NCI-H146 (cell line): Measurements from ENCODE around the gene SCNM1.
A peak's percentile ranks its signal among the peaks of the same experiment; 100 is the strongest.
"Not testable (repeated sequence)": the region's sequence is repeated elsewhere in the genome, so short reads cannot be mapped to it uniquely, and the experiment has no call there.

Experiments used
- DNase-seq: peaks from one replicate; lab custom pipeline; 2025; lab: John Stamatoyannopoulos, UW

The SCNM1 gene

DNA sequence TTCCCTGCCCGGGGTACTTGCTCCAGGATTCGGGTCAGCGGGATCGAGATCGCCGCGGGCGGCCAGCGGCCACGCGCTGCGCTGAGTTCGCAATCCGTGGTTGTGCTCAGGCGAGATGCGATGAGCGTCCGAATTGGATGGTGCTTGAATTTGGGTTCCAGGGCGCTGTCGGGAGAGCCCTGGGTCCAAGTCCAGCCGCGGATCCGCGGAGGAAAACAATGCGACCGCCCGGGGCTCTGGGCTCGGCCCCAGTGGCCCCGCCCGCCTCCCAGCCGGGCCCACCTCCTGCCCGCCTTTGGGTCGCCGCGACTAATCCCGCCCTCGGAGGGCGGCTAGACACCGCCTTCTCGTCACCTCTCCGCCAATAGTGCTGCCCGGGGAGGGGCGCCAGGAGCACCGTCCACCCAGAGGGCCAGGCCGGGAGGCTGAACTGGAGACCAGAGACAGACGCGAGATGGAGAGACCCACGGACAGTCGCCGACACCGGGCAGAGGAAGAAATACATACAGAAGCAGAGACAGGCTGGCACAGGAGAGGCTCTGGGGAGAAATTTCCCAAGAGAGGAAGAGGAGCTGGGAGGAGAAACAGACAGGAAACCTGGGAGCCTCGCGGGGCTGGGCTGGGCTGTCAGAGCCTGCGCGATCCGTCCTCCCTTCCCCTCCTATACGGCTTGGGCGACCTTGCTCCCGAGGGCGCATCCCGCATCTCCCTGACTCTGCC is 19.4 kb upstream of the SCNM1 start, which contains the start of gene SEMA6C:
Gene SEMA6C (minus strand): TSS at position 220 of the 720 bp plus-strand sequence. CDS start 4,010 bp downstream, outside the sequence.
- peak; percentile 92 for DNase-seq

DNA sequence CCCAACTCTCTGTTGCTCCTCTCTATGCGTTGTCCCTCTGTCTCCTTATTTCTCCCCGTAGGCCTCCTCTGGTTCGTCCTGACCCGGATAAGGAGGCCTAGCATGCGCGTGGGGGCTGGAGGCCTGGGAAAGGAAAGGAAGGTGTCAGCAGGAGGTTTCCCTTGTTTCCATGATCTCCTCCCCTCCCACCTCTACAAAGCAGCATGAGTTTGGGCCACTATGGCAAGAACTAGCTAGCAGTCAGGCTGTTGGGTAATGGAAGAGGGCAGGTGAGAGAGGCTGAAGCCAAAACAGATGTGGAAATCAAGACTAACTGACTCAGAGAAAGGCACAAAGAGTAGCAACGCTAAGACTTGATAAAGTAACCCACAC is 18.8 kb upstream of the SCNM1 start:
- no peak for DNase-seq

DNA sequence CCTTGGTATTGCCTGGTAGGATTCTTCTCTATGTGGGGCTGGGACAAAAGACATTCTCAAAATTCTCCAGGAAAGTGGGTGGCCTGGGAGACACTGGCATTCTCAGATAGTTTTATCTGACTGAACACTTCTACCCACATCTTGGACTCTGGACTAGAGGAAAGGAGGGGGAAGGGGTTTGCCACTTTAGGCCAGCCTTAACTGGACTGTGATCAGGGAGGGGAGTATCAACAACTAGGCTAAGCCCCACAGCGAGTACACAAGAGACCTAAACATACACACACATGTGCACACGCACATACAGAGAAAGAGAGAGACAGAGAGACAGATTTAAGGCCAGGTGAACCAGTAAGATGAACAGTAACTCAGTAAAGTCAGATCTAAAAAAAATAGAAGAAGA is 18.3 kb upstream of the SCNM1 start:
- DNase-seq, result no peak

DNA sequence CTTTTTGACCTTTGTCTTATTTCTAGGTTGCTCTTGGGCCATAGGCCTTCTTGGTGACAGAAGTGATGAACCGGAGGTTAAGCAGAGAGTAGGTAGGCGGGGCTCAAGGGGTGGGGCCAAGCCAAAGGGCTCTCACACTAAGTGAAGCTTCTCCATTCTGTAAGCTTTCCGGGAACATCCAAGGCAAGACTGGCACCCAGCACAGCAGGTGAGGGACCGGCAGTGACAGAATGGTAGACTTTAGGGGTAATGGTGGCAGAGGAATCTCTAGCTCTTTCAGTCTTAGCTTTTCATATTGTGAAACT is 9.5 kb upstream of the SCNM1 start, which contains the start of gene TNFAIP8L2:
Gene TNFAIP8L2 (plus strand): TSS at position 135 of the 305 bp plus-strand sequence. CDS start 2,049 bp downstream, outside the sequence.
- DNase-seq, result no peak

DNA sequence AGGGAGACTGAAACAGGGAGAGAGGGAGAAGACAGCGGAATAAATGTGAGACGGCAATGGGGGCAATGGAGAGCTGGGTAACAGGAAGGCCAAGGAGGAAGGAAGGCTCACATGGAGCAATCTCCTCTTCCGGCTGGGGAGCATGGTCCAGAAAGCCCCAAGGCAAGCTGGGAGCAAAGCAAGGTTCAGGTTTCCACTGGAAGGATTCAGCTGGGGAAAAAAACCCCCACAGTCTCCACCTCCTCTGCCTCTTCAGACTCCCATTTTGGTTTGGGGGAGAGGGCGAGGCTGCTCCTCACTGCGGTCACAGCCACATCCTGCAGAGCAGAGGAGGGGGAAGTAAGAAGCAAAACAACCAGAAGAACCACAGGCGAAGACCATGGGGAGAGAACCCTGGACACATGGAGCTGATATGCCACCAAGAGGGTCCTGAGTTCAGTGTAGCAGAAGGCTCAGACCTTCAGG is 8.8 kb upstream of the SCNM1 start:
- DNase-seq, result no peak

DNA sequence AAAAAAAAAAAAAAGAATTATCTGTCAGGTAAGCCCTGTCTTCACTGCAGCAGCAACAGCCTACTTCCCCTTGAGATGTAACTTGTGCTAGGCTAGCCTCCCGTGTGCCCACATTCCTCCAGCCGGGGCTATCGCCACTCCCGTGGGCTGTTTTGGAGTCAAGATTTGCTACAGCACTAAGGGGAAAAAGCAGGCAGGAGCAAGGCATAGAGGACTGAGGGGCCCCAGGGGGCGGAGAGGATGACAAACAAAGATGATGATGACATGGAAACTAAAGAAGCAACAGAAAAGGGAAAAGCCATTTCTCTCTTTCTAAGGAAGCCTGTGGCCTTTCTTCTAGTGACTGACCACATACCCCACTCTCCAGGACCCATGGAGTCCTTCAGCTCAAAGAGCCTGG is 7.6 kb upstream of the SCNM1 start:
- DNase-seq, result no peak

DNA sequence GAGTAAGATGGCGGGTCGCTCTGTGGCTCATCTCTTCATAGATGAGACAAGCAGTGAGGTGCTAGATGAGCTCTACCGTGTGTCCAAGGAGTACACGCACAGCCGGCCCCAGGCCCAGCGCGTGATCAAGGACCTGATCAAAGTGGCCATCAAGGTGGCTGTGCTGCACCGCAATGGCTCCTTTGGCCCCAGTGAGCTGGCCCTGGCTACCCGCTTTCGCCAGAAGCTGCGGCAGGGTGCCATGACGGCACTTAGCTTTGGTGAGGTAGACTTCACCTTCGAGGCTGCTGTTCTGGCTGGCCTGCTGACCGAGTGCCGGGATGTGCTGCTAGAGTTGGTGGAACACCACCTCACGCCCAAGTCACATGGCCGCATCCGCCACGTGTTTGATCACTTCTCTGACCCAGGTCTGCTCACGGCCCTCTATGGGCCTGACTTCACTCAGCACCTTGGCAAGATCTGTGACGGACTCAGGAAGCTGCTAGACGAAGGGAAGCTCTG is 7.1 kb upstream of the SCNM1 start:
- no peak for DNase-seq

DNA sequence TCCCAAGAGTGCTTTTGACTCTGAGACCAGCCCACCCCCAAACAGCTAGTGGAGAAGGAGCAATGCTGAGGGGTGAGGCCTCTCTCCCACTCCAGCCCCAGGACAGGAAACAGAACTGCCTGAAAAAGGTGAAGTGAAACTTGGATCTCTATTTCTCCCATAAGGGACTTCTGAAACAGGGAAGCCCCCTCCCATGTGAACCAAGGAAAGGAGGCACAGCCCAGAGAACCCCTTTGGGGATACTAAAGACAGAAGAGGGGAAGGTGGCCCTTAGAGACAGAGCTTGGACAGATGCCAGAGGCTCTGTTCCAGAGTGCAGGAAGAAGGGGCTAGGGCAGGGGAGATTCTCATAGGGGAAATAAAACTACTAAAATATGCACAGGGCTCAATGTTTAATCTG is 6.6 kb upstream of the SCNM1 start:
- no peak for DNase-seq

DNA sequence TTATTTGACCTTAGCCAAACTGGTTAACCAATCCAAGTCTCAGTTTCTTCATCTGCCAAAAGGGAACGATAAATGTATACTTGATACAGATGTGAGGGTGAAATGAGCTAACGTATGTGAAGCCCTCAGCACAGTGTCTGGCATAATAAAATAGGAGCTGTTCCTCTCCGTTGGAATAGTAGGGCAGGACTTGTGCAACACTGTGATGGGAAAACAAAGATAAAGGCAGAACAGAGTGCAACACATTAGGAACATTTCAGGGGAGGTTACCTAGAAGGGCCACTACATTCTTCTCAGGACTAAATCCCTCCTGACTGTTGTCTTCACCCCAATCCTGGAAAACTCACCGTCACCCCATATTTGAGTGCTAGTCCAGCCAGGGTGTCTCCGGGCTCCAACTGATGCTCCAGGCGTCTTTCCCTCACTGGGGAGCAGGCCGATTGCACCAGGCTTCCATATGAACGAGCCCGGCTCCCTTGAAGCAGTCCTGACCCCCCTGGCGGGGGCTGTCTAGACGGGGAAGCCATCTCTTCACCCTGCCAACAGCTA is 1.1 kb upstream of the SCNM1 start:
- no peak for DNase-seq

DNA sequence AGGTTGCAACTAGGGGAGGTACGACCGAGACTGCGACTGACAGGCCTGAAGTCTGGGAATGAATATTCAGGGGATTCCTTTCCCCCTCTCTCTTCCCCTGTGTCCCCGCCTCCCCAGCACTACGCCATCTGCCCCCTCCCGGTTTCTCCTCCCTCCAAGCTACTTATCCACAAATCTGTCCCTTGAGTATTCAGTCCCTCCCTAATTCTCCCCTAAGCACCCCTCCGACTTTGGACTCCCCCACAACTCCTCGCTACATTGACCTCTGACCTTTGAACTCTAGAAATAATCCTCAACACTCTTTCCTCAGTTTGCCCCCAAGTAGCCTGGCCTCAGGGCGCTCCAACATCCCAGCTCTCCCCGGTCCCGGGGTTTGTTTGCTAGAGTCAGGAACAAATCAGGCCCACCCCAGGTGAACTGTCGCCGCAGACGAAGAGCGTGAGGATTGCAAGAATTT is 635 bp upstream of the SCNM1 start:
- DNase-seq, result peak; percentile 68

DNA sequence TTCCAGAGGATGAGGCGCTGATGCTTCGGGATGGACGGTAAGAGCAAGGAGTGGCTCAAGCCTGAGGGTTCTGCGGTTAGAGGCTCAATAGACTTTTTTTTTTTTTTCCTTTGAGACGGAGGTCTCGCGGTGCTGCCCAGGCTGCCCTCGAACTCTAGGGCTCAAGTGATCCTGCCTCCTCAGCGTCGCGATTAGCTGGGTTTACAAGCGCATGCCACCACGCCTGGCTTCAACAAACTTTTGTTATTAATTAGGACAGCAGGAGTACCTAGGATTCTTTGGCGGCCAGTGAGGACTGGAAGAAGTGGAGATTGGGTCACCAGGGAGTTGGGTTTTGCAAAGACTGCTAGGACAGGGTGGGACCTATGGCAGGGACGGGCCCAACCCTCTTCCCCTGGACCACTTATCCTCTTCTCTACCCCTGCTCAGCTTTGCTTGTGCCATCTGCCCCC is 587 bp downstream of the SCNM1 start:
- peak; percentile 42 for DNase-seq

DNA sequence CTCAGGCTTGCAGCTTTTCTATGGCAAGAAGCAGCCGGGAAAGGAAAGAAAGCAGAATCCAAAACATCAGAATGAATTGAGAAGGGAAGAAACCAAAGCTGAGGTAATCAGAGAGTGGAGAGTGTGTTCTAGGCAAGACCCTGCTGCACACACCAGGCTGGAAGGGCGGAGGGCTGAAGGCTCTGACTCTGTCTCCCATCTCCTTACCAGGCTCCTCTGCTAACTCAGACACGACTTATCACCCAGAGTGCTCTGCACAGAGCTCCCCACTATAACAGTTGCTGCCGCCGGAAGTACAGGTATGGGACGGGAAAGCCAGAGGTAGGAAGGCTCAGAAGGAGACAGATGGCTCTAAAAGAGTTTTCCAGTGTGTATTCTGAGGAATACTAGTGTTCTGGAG is 1.2 kb downstream of the SCNM1 start:
- DNase-seq, result no peak

DNA sequence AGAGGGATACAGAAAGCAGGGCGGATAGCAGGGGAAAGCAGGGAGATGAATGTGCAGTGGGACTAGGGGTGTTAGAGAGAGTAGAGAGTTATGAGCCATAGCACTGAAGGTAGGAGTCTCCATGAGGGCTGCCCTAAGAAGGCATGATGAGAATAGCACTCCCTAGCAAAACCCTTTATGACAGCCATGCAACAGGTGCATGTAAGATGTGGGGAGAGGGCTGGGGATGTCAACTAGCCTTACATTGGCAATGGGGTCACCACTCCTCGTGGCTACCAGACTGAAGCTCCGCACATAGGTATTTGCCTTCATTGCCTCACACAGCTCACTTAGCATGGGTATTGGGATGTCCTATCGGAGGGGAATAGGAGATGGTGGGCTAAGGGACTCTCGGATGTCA is 5.2 kb downstream of the SCNM1 start:
- DNase-seq, result no peak

DNA sequence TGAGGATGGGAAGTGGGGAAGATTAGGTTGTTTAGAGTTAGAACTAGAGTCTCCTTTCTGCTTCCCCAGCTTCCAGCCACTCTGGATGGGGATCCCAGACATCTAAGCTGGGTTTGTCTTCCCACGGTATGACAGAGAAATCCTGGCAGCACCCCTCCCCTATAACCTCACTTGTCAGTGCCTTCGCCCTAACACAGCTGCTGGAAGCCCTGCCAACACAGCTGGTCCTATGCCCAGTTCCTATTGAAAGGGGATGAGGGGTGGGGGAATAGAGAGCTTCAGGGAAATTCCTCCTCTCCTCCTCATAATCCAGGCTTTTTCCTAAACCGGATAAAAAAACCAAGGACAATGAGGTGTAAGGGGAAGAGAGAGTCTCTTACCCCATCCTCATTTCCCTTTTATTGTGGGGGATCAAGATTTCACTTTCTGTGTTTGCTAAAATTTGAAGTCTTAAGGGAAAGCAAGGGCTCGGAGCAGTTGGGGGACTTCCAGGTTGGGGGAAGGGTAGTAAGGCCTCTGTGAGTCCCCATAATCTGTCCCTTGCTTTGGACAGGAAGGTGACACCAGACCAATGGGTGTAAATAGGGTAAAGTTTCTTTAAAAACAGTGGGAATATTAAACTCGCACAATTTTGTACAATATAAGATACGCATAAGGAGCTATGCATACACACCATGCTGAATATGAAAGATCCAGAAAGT is 9.2 kb downstream of the SCNM1 start:
- DNase-seq, result no peak

DNA sequence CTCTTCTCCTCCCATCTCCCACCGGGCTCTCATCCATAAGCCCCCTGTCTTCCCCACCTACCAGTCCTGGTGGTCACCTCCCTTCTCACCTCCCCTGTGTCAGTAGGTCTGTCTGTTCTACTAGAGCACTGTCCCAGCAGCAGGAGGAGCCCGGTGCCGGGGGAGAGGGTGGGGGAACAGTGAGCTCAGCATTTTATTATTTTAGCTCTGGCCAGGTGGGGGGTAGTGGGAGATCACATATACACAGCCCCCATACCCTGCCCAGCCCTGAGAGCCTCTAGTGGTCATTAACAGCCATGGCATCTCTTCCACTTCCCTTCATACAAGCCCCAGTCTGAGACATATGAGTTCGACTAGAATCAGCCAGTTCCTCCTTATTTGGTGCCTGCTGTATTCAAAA is 9.9 kb downstream of the SCNM1 start, which contains the start of gene TMOD4:
Gene TMOD4 (minus strand): TSS at position 119 of the 400 bp plus-strand sequence. CDS start 1,106 bp downstream, outside the sequence.
- DNase-seq, result no peak

DNA sequence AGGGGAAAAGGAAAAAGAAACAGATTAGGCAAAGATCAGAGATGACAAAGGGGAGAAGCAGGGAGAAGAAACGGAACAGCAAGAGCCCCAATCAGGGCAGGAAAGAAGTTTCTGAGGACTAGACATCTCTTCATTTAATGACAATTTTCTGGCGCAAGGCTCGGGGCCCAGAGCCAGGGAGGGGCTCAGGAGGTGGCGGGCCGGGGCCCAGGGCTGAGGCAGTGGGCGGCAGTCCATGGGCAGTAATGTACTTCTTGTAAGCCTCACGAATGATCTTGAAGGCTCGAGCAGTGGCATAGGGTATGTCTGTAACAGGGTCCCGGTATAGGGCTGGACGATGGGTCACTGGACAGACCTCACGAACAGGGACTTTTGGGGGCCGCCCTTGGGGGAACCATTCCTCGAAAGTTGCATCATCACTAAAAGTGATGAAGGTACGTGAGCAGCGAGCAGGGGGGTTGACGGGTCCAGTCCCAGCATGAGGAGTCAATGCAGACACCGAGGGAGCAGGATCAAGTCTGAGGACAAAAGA is 10.6 kb downstream of the SCNM1 start:
- DNase-seq, result no peak

DNA sequence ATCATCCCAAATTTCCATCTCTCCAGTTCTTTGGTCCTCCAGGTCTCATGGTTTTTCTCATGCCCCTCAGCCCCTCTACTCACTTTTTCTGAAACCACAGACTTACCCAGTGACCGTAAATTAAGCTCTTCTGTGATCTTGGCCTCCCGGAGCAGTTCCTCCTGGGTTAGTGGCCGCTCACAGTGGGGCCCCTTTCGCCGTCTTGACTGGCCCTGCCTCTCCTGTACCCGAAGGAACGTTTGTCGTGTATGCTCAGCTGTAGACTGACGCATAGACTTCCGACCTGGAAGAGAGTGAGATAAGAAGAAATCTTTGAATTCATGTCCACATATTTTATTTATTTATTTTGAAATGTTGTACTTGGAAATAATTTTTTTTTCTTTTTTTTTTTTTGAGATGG is 18.3 kb downstream of the SCNM1 start:
- no peak for DNase-seq

DNA sequence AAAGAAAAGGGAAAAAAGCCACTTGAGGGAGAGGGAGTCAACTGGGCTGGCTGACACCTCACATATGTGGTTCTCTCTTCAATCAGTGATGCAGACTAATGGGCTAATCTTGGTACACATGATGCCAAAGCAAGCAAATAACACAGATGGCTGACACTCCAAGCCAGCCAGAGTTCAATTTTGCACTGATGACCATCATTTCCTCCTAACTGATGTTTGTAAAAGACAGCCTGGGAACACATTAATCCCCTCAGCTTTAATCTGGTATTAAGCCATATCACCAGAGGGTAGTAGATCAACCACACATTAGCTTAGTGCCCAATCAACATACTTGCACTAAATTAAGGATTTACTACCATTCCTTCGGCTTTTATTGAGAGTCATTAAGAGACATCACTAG is 21.3 kb downstream of the SCNM1 start:
- no peak for DNase-seq

DNA sequence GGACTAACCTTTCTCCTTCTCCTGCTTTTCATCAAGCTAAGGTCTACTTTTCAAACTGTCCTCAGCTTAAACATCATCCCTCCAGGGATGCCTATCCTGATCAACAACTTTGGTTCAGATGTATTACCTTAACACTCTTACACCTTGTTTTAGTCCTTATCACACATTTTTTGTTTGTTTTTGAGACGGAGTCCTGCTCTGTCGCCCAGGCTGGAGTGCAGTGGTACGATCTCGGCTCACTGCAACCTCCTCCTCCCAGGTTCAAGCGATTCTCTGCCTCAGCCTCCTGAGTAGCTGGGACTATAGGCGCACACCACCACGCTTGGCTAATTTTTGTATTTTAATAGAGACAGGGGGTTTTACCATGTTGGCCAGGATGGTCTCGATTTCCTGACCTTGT is 22.7 kb downstream of the SCNM1 start:
- not testable (repeated sequence) for DNase-seq

DNA sequence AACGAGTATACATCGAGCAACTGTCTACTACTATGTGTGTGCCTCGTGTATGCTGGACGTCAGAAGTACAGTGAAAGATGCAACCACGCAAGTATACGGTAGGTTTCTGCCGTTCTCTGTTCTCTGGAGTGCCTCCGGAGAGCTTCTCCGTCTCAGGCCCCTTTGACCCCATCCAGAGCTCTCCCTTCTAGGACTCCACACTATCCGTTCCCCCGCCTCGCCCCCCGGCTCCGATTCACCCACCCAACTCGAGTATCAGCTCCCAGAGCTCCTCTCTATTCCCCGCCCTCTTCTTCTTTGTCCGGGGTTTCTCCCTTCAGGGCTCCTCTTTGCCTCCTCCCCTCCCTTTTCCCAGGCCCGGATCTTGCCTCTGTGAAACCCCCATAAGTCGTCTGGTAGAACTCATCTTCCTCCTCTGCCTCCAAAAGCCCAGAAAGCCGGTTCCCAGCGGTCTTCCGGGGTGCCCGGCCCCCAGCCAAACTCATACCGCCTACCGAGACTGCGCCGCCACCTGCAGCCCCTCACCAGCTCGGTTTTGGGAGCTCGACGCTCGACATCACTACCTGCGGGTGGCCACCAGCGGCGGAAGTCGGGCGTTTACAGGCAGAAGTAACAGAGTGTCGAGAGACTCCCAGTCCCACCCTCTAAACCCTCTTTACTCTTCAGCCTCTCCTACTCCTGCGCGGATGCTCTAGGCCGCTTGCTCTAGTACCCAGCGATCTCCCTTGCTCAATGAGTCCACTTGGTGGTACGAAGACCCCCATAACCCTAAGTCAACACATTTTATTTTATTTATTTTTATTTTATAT is 23.9 kb downstream of the SCNM1 start, which contains the start of gene VPS72:
Gene VPS72 (minus strand): TSS at position 561 of the 809 bp plus-strand sequence. CDS start 76 bp downstream, at position 485.
- peak; percentile 91 for DNase-seq

DNA sequence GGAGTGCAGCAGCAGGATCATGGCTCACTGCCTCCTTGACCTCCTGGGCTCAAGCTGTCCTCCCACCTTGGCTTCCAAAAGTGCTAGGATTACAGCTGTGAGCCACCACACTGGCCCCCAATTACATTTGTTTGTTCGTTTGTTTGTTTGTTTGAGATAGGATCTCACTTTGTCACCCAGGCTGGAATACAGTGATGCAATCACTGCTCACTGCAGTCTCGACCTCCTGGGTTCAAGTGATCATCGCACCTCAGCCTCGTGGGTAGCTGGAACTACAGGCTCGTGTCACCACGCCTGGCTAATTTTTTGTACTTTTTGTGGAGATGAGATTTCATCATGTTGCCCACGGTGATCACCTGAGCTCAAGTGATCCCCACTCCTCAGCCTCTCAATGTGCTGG is 26.1 kb downstream of the SCNM1 start:
- DNase-seq, result no peak

DNA sequence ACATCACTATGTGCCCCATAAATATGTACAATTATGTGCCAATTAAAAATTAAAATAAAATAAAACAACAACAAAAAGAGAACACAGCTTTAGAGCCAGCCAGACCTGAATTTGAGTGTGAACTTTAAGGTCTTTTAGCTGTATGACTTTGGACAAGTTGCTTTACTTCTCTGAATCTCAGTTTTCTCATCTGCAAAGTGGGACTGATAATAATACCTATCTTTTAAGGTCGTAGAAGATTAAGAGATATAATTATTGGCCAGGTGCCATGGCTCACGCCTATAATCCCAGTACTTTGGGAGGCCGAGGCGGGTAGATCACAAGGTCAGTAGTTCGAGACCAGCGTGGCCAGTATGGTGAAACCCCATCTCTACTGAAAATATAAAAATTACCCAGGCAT is 27.4 kb downstream of the SCNM1 start:
- DNase-seq, result no peak
